ENCODE results near the gene CFLAR.

Gene CFLAR

GRCh38 chr2:201114350-201114749 lies 1.6 kb upstream of the CFLAR start (continued):
- TF ChIP-seq ZNF518A (tag by site-specific recombination; conservative IDR thresholded peaks at IDR 0.05; ENCODE audit: low read depth) (no peak), KLF10 (tag by site-specific recombination; IDR thresholded peaks at IDR 0.05) (no peak), ZNF596 (tag by site-specific recombination; IDR thresholded peaks at IDR 0.05) (no peak), ZNF266 (tag by site-specific recombination; IDR thresholded peaks at IDR 0.05; ENCODE audit: low read depth) (no peak), ZNF10 (tag by site-specific recombination; IDR thresholded peaks at IDR 0.05) (no peak), ZNF792 (tag by site-specific recombination; IDR thresholded peaks at IDR 0.05) (no peak), ZNF26 (tag by site-specific recombination; IDR thresholded peaks at IDR 0.05) (no peak), ZNF626 (tag by site-specific recombination; IDR thresholded peaks at IDR 0.05) (no peak)

- POLR2A ChIA-PET = no interaction called here
- H3K36me3 ChIP-seq (ENCODE audit: control insufficient read depth in 2 of 2, insufficient read depth in 1 of 2, low read length in 2 of 2) = no peaks in the 10 kb centered on the region
- TF ChIP-seq ZBTB26 (tag by site-specific recombination; optimal IDR thresholded peaks at IDR 0.05) (no peak), ZNF202 (tag by site-specific recombination; IDR thresholded peaks at IDR 0.05; ENCODE audit: borderline replicate concordance) (no peak), ZNF311 (tag by site-specific recombination; IDR thresholded peaks at IDR 0.05; ENCODE audit: borderline replicate concordance) (no peak), ZNF624 (tag by site-specific recombination; IDR thresholded peaks at IDR 0.05) (no peak)
- H3K27ac ChIP-seq (ENCODE audit: extremely low read depth, low read depth, low read length) = no peak overlapping the region
- CTCF ChIA-PET = interaction anchor here (2.3 kb wide), 1 partner anchor 43 kb away, joined by 9 read pairs; no protein-coding TSS in a partner anchor
- H3K9me3 ChIP-seq (ENCODE audit: control insufficient read depth, insufficient read depth, low read depth, low read length) = no peaks in the 10 kb centered on the region
- H3K4me1 ChIP-seq (ENCODE audit: control insufficient read depth, insufficient read depth, low read length) = peaks cover 5% of the 10 kb centered on the region; the same call in 1 of the 2 replicates
- no peak overlapping the region for H3K4me3 ChIP-seq (ENCODE audit: low read depth, low read length)
Measured at GRCh38 chr2:201114846-201115245, 1.1 kb upstream of the CFLAR start.

GRCh38 chr2:201116959-201117734 lies 1.2 kb downstream of the CFLAR start:
- Histone ChIP-seq H3K9me3 (ENCODE audit: control insufficient read depth, insufficient read depth, low read depth, low read length) (no peaks in the 10 kb centered on the region), H3K36me3 (ENCODE audit: control insufficient read depth in 2 of 2, insufficient read depth in 1 of 2, low read length in 2 of 2) (no peaks in the 10 kb centered on the region), H3K27ac (ENCODE audit: extremely low read depth, low read depth, low read length) (peak overlapping the region; percentile 95), H3K4me3 (ENCODE audit: low read depth, low read length) (peak overlapping the region; percentile 78), H3K4me1 (ENCODE audit: control insufficient read depth, insufficient read depth, low read length) (peaks cover 5% of the 10 kb centered on the region; the same call in 1 of the 2 replicates)
- CTCF ChIA-PET = interaction anchor here (0.6 to 4.1 kb wide), 7 partner anchors 12 to 116 kb away, joined by 3 to 25 read pairs (median 4); no protein-coding TSS in a partner anchor
- POLR2A ChIA-PET = interaction anchor here (1.0 to 2.8 kb wide), 5 partner anchors 41 to 253 kb away, joined by 3 to 11 read pairs (median 4); partner anchors contain the start of genes CLK1 and ORC2
- peak; percentile 10; the same call in 1 of the 2 replicates for TF ChIP-seq ZIC2 (tag by site-specific recombination; IDR thresholded peaks at IDR 0.05)
- peak; percentile 31; the same call in 1 of the 2 replicates for TF ChIP-seq ZBTB17 (tag by site-specific recombination; IDR thresholded peaks at IDR 0.05)
- TF ChIP-seq ZNF366 (tag by site-specific recombination; conservative IDR thresholded peaks at IDR 0.05) = no peak
- peak; percentile 27; the same call in 1 of the 2 replicates for TF ChIP-seq OSR2 (tag by site-specific recombination; IDR thresholded peaks at IDR 0.05)
- TF ChIP-seq ZNF335 (tag by site-specific recombination; conservative IDR thresholded peaks at IDR 0.05) = peak; percentile 5
- TF ChIP-seq ZBTB20 (tag by site-specific recombination; IDR thresholded peaks at IDR 0.05) = peak; percentile 10; the same call in 1 of the 2 replicates
- peak; percentile 68; the same call in 1 of the 2 replicates for TF ChIP-seq PRDM1 (tag by site-specific recombination; IDR thresholded peaks at IDR 0.05)
- TF ChIP-seq GLIS1 (tag by site-specific recombination; IDR thresholded peaks at IDR 0.05) = peak; percentile 21; the same call in 1 of the 2 replicates
- TF ChIP-seq ZNF426 (tag by site-specific recombination; IDR thresholded peaks at IDR 0.05) = no peak

Data from HEK293 (cell line).